Adrenal gland (tissue), 12 donors: ENCODE data around the gene TRPM4. TPM values are rescaled to one million over a fixed set of nuclear protein-coding genes. Genes with fewer than 3 reads are reported as not detected.

Source experiments
- DNase-seq, 7 donors: peaks; one replicate each; pipeline ENCODE4 v3.0.0-alpha.2; 2019 to 2020
- H3K27ac ChIP-seq, 5 donors: fragments of 200-600 bp; sonication (generic) in 4 of 5; 1 replicate in 3 of 5; 2 replicates in 2 of 5; pipeline versions ENCODE4 v1.5.1 to v1.8.0; 2016 to 2020; ENCODE audit warnings: mild to moderate bottlenecking in 1 of 5
- H3K27me3 ChIP-seq: fragments of 200-600 bp; 2 replicates; pipeline ENCODE4 v1.8.0; 2021
- H3K36me3 ChIP-seq, 2 donors: fragments of 200-600 bp; replicated peaks in 1 of 2; 1 replicate in 1 of 2; 2 replicates in 1 of 2; pipeline versions ENCODE4 v1.5.1 to v1.8.0; 2018 to 2022
- H3K4me1 ChIP-seq, 2 donors: fragments of 200-600 bp; replicated peaks in 1 of 2; 1 replicate in 1 of 2; 2 replicates in 1 of 2; pipeline versions ENCODE4 v1.5.1 to v1.8.0; 2018 to 2021
- H3K4me3 ChIP-seq, 4 donors: fragments of 200-600 bp; sonication (generic) in 3 of 4; one replicate each; pipeline ENCODE4 v1.5.1; 2016 to 2018
- H3K9me3 ChIP-seq, 3 donors: fragments of 200-600 bp; sonication (generic) in 1 of 3; replicated peaks in 1 of 3; 1 replicate in 2 of 3; 2 replicates in 1 of 3; pipeline versions ENCODE4 v1.5.1 to v1.8.0; 2016 to 2021
- CTCF ChIP-seq, 6 experiments: fragments of 450-650 bp in 4 of 6; fragments of 200-600 bp in 2 of 6; sonication (generic) in 1 of 6; IDR thresholded peaks; 1 replicate in 5 of 6; 2 replicates in 1 of 6; pipeline versions ENCODE4 v1.5.1 to v1.8.0; 2016 to 2021; ENCODE audit warnings: antibody characterized with exemption in 6 of 6, mild to moderate bottlenecking in 2 of 6, moderate library complexity in 1 of 6
- POLR2A ChIP-seq, 2 donors: fragments of 450-650 bp; IDR thresholded peaks; one replicate each; pipeline ENCODE4 v1.6.1; 2017; ENCODE audit warnings: antibody characterized with exemption in 2 of 2, mild to moderate bottlenecking in 2 of 2, moderate library complexity in 1 of 2
- WGBS, 4 donors: extraction: QIAGEN DNeasy Blood & Tissue Kit in 2 of 4; methylation state at CpG; one replicate each; pipeline versions ENCODE4 v1.1.5 to v1.1.7; 2013 to 2017; 5-methylcytosine and 5-hydroxymethylcytosine counted together
- intact Hi-C, 2 donors: fragments of 100-400 bp; cut with DNase I; formaldehyde crosslinking; loops; one replicate each; pipeline versions ENCODE4 v1.14.1 to v1.15.0; 2022 to 2023
- polyA plus RNA-seq, 3 donors: library from polyadenylated mRNA; stranded (reverse); fragments of 200-250 nt in 2 of 3; fragments of 350-450 nt in 1 of 3; fragmentation: Illumina TruSeq in 1 of 3; extraction: RNeasy Lipid Tissue Mini Kit (QIAGEN cat#74804) in 1 of 3; gene quantifications; one replicate each; pipeline ENCODE4 v1.2.3, GENCODE V29; 2013 to 2014
- total RNA-seq, 9 donors: library from RNA; depleted of rRNA in 4 of 9; stranded (reverse); fragments of >200 nt in 4 of 9; fragments of 120-200 nt in 1 of 9; fragmentation: NEBNext Ultra II Directional in 1 of 9; extraction: Animal tissue kit (Norgen Biotek cat#: 25700) in 1 of 9; gene quantifications; one replicate each; pipeline versions ENCODE4 v1.1.0 to v1.2.4, GENCODE V29; 2013 to 2023
- donor health status: healthy with polysubstance abuse.
- donor health status: Bipolar disorder and iron deficiency.
- donor health status: DM: yes; HTN: yes; CAD: no.
- donor health status: DM: no; HTN: no; CAD: no.
- donor health status: DM: no; HTN: no; CAD: no.
- donor health status: DM: yes; HTN: yes; CAD: no.

TRPM4 gene
- total and polyA plus RNA-seq, 12 donors, result 4.2 to 56.3 (median 15.7) TPM

- no peaks in the 10 kb centered on the region for H3K27me3 ChIP-seq
- TF ChIP-seq POLR2A (IDR thresholded peaks at IDR 0.05) (no peak), CTCF (IDR thresholded peaks at IDR 0.05) (no peak)
- no peak overlapping the region for H3K4me3 ChIP-seq
- no peaks in the 10 kb centered on the region for H3K36me3 ChIP-seq
- intact Hi-C loops, result loop anchor here in 1 of 2 donors (5.0 kb wide), 1 partner anchor 45 kb away; no protein-coding TSS in a partner anchor
- DNase-seq, result peak in 1 of 7 donors; percentile 25
- H3K27ac ChIP-seq, result peak overlapping the region in 2 of 5 donors; percentile 8 to 91
- H3K4me1 ChIP-seq, result peaks cover 15 to 19% of the 10 kb centered on the region in 2 donors
- no peaks in the 10 kb centered on the region for H3K9me3 ChIP-seq
- 31 to 46% (median 40%) methylated on average over 8 to 10 of the region's 10 CpGs for WGBS, 4 donors
These were observed 5.5 kb upstream of the TRPM4 start for GRCh38 chr19:49152119-49152550.

GRCh38 chr19:49153167-49153809 is 4.3 kb upstream of the TRPM4 start:
- 84 to 96% (median 90%) methylated on average over 7 to 10 of the region's 10 CpGs for WGBS, 4 donors
- no peaks in the 10 kb centered on the region for H3K27me3 ChIP-seq
- no peak for DNase-seq
- peaks cover 17 to 22% of the 10 kb centered on the region in 2 donors for H3K4me1 ChIP-seq
- H3K27ac ChIP-seq, result no peak overlapping the region
- intact Hi-C loops, result loop anchor here in 1 of 2 donors (5.0 kb wide), 1 partner anchor 44 kb away; no protein-coding TSS in a partner anchor
- TF ChIP-seq CTCF (IDR thresholded peaks at IDR 0.05) (no peak), POLR2A (IDR thresholded peaks at IDR 0.05) (no peak)
- no peaks in the 10 kb centered on the region for H3K36me3 ChIP-seq
- H3K4me3 ChIP-seq, result no peak overlapping the region
- H3K9me3 ChIP-seq, result no peaks in the 10 kb centered on the region

DNA sequence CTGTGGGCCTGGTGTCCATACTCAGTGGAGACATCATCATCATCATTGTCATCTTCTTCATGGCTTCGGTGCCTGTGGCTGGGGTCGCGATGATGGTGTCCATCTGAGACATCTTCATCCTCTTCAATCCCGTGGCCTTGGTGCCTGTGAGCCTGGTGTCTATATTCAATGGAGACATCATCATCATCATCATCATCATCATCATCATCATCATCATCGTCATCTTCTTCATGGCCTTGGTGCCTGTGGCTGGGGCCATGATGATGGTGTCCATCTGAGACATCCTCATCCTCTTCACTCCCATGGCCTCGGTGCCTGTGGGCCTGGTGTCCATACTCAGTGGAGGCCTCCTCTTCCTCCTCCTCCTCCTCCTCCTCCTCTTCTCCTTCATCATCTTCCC is 3.3 kb upstream of the TRPM4 start:
- 93 to 95% (median 95%) methylated on average over 3 to 6 of the region's 6 CpGs for WGBS, 4 donors
- Histone ChIP-seq H3K27ac (no peak overlapping the region), H3K4me3 (no peak overlapping the region)

More for the DNA sequence above, 3.3 kb upstream of the TRPM4 start:
- peaks cover 13 to 22% of the 10 kb centered on the region in 2 donors for H3K4me1 ChIP-seq
- H3K36me3 ChIP-seq, result no peaks in the 10 kb centered on the region
- no peaks in the 10 kb centered on the region for H3K27me3 ChIP-seq
- H3K9me3 ChIP-seq, result no peaks in the 10 kb centered on the region
- intact Hi-C loops, result loop anchor here in 1 of 2 donors (5.0 kb wide), 1 partner anchor 43 kb away; no protein-coding TSS in a partner anchor
- DNase-seq, result no peak
- no peak for TF ChIP-seq POLR2A (IDR thresholded peaks at IDR 0.05)
- no peak for TF ChIP-seq CTCF (IDR thresholded peaks at IDR 0.05)
